Measurements from ENCODE around the gene SMARCC2. TPM values are rescaled to one million over a fixed set of nuclear protein-coding genes. Genes with fewer than 3 reads are reported as not detected.

Gene SMARCC2
- 75.8 and 76.9 TPM in 2 replicates for total RNA-seq

GRCh38 chr12:56189099-56189917 is at the start of gene SMARCC2:
Gene SMARCC2, minus strand, starts transcription at chr12:56189483. Its CDS starts 22 bp downstream, at chr12:56189461.

DNA sequence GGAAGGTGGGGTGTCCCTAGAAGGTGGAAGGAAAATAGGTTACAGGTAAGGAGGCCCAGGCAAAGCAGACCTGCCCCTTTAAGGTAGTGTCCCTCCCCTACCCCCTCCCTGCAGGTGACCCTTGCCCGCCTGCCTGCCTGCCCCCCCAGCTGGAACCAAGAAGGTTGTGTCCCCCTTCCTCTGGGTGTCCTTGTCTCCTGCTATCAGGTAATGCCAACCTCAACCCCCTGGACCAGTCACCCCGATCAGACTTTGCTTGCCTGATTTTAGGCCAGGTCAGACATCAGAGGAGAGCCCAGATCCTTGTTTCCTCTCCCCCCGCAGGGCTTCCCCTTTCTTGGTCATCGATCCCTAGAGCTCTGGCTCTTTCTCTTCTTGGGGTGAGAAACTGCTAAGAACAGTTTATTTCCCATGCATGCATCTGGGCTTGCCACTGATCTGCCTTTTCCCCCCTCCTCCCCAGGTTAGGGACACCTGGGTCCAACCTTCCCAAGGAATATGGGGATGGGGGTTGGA is 40.7 kb upstream of the SMARCC2 start, which contains the start of gene SLC39A5:
Gene SLC39A5, plus strand, starts transcription at position 136 of the 516 bp plus-strand sequence. CDS start 1,224 bp downstream, outside the sequence.

DNA sequence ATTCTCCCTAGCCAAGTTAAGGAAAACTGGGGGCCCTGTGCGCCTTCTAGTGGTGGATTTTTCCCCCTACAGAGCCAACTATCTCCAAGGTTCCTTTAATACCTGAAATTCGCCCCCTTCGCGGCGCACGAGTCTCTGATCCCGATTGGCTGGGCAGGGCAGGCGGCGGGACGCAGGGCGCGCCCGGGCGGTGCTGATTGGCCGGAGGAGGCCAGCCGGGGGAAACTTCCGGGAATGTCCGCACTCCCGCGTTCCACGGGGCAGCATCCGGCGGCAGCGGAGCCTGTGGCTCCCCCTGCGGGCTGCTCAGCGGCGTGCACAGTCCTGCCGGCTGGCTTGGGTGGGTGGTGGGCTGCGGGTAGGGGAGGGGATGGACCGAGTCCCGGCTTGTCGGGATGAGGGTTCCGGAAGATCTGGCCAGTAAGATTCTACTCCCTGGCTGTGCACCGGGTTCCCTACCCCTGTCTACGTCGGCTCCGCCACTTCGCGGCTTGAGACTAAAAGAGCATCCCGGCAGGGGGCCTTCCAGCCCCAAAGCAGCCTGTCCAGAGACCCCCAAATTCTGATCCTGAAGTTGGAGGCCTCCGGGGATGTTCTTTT is 34.9 kb upstream of the SMARCC2 start, which contains the start of gene NABP2:
Gene NABP2, plus strand, starts transcription at position 241 of the 600 bp plus-strand sequence. CDS start 515 bp downstream, outside the sequence.

DNA sequence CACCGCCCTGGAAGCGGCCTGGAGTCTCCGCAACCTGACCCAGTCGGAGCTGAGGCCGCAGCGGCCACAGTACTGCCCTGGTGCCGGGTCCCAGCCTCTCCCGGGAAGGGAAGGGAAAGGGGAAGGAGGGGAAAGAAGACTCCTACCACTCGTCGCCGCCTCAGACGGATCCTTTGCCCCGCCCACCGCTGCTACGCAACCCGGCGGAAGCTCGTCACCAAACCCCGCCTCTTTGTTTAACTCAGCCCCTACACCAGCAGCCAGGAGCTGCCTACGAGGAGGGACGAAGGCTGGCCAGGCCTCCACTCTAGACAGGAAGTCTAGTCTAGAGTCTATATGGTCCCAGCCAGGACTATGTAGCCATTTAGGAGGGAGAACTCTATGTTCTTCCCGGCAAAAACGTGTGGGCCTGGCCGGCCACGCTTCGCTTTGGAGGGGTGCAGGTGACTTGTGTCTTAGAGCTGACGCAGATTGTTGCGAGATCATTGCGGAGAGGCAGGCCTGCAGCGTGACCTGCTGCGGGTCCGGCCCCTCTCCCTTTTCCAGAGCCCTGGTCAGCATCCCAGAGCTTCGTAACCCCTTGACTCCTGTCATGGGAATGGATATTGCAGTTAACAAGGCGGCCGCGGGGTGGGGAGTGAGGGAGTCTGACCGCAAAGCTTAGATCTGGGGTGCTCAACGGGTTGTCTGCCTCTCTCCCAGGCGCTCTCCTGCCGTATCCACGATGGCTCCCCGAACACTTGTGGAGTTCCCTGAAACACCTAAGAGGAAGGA is 32.7 kb upstream of the SMARCC2 start, which contains the start of gene RNF41:
Gene RNF41, minus strand, starts transcription at position 166 of the 774 bp plus-strand sequence. CDS start 7,875 bp downstream, outside the sequence.

GRCh38 chr12:56158029-56158925 is 31.0 kb downstream of the SMARCC2 start, which contains the start of gene MYL6:
Gene MYL6, plus strand, starts transcription at chr12:56158359. Its CDS starts 43 bp downstream, at chr12:56158402.

DNA sequence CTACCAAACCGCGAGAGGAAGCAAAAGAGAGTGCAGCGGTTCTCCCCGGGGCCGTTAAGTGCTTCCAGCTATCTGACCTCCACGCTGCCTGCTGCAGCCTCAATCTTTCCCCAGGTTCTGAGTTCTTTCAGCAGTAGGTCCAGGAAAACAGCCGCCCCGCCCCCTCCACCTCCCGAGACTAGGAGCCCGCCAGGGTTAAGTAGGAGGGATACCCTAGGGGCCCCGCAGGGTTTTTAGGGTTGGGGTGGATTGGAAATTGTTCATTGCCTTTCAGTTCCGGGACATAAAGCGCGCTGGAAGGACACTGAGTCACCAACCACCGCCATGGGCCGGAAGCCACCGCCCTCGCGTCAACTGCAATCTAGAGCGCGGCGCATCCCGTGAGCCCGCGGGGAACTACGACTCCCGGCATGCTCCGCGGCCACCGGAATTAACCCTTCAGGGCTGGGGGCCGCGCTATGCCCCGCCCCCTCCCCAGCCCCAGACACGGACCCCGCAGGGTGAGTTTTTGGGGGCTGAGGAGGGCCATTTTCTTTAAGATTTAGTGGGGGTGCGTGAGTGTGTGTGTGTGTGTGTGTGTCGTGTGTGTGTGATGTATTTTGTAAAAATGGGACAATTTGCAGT is 37.0 kb downstream of the SMARCC2 start, which contains the start of gene MYL6B:
Gene MYL6B, plus strand, starts transcription at position 456 of the 624 bp plus-strand sequence. CDS start 1,332 bp downstream, outside the sequence.

GRCh38 chr12:56127888-56128669 is 61.2 kb downstream of the SMARCC2 start, which contains the start of gene ESYT1:
Gene ESYT1, plus strand, starts transcription at chr12:56128267. Its CDS starts 53 bp downstream, at chr12:56128320.

DNA sequence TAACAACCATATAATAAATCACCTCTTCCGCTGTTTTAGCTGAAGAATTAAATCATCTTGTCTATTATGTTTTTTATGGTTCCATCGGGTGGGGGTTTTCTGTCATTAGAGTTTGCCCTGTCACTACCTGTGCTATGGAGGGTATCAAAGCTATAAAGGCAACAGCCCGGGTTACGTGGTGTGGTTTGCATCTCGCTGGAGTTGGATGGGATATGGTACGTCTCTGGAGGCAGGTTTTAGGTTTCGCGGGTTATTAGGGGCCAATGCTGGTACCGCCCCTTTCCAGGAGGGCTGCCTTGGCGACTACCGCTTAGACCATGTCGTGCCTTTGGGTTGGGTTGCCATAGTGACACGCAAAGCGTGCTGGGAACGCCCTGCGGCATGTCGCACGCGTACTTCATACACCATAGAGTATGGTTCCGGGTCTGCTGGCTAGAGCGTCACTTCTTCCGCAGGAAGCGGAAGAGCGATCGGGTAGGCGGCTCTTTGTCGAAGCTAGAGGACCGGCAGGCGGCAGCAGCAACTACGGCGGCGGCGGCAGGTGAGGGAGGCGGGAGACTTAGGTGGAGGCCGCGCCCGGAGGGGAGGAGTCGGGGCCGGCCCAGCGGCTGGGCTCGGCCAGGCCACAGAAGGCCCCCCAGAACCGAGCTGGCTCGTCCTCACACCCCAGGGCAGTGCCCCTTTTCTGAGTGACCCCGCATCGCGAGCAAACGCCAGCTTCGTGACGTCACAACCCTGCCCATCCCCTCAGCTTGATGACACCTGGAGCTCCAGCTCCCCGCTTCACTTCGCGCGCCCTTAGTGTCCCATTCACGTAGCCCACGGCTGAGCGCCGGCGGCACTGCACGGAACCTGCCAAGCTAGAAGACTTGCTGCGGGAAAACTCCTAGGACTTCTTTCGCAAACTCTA is 71.2 kb downstream of the SMARCC2 start, which contains the start of gene ZC3H10:
Gene ZC3H10, plus strand, starts transcription at position 489 of the 910 bp plus-strand sequence. CDS start 2,297 bp downstream, outside the sequence.

GRCh38 chr12:56116267-56117081 is 72.8 kb downstream of the SMARCC2 start, which contains the start of gene RPL41:
Gene RPL41, plus strand, starts transcription at chr12:56116633.

Other genes with a start within 250 kb of the SMARCC2 start
- gene PMEL, start 223.4 kb downstream of the SMARCC2 start, total RNA-seq: 1.1 and 2.9 TPM in 2 replicates
- 14.1 and 17.7 TPM in 2 replicates for gene CDK2, start 222.7 kb downstream of the SMARCC2 start, total RNA-seq
- gene RAB5B, start 215.4 kb downstream of the SMARCC2 start, total RNA-seq: 92.8 and 93.1 TPM in 2 replicates
- gene SUOX, start 192.2 kb downstream of the SMARCC2 start, total RNA-seq: 13.1 and 13.3 TPM in 2 replicates
- gene IKZF4, start 168.4 kb downstream of the SMARCC2 start, total RNA-seq: 2.4 and 2.8 TPM in 2 replicates
- gene RPS26, start 147.6 kb downstream of the SMARCC2 start, total RNA-seq: 192 and 318 TPM in 2 replicates
- 0.73 and 2.3 TPM in 2 replicates for gene ERBB3, start 109.3 kb downstream of the SMARCC2 start, total RNA-seq
- gene PA2G4, start 84.9 kb downstream of the SMARCC2 start, total RNA-seq: 83.1 and 84.2 TPM in 2 replicates
- 811 and 982 TPM in 2 replicates for gene RPL41, start 72.8 kb downstream of the SMARCC2 start, total RNA-seq
- gene ZC3H10, start 71.2 kb downstream of the SMARCC2 start, total RNA-seq: 7.7 and 9.9 TPM in 2 replicates
- gene ESYT1, start 61.2 kb downstream of the SMARCC2 start, total RNA-seq: 251 and 267 TPM in 2 replicates
- 53.9 and 65.1 TPM in 2 replicates for gene MYL6B, start 36.9 kb downstream of the SMARCC2 start, total RNA-seq
- 831 and 1,406 TPM in 2 replicates for gene MYL6, start 31.1 kb downstream of the SMARCC2 start, total RNA-seq
- gene RNF41, start 32.4 kb upstream of the SMARCC2 start, total RNA-seq: 145 and 163 TPM in 2 replicates
- gene NABP2, start 34.9 kb upstream of the SMARCC2 start, total RNA-seq: 21.6 and 24.0 TPM in 2 replicates
- gene SLC39A5, start 40.6 kb upstream of the SMARCC2 start, total RNA-seq: not detected in 2 replicates
- gene ANKRD52, start 68.9 kb upstream of the SMARCC2 start, total RNA-seq: 19.1 and 22.3 TPM in 2 replicates
- 12.4 and 15.6 TPM in 2 replicates for gene COQ10A, start 77.5 kb upstream of the SMARCC2 start, total RNA-seq
- gene CS, start 110.8 kb upstream of the SMARCC2 start, total RNA-seq: 91.3 and 105 TPM in 2 replicates
- gene CNPY2, start 126.5 kb upstream of the SMARCC2 start, total RNA-seq: 57.2 and 59.7 TPM in 2 replicates
- 19.2 and 34.2 TPM in 2 replicates for gene PAN2, start 144.5 kb upstream of the SMARCC2 start, total RNA-seq
- not detected in 2 replicates for gene IL23A, start 149.4 kb upstream of the SMARCC2 start, total RNA-seq
- gene STAT2, start 170.6 kb upstream of the SMARCC2 start, total RNA-seq: 671 and 690 TPM in 2 replicates
- not detected in 2 replicates for gene APOF, start 173.4 kb upstream of the SMARCC2 start, total RNA-seq